Muscle layer of duodenum (tissue), 2 donors: Measurements from ENCODE around the gene LDAF1.

Experiments used
- H3K27ac ChIP-seq: one replicate; pipeline ENCODE4 v1.7.0; 2013; ENCODE audit warnings: mild to moderate bottlenecking, low read length
- H3K27me3 ChIP-seq: one replicate; pipeline ENCODE4 v1.7.0; 2013; ENCODE audit warnings: low read depth, mild to moderate bottlenecking, control low read depth, low read length
- H3K36me3 ChIP-seq, 2 donors: one replicate each; pipeline ENCODE4 v1.7.0; 2013; ENCODE audit warnings: low read length in 2 of 2, control low read depth in 1 of 2, mild to moderate bottlenecking in 1 of 2; ENCODE audit not compliant: insufficient read depth in 2 of 2, control insufficient read depth in 1 of 2
- H3K4me1 ChIP-seq, 2 donors: one replicate each; pipeline ENCODE4 v1.7.0; 2013; ENCODE audit warnings: low read length in 2 of 2, mild to moderate bottlenecking in 2 of 2, control low read depth in 1 of 2, moderate library complexity in 1 of 2; ENCODE audit not compliant: insufficient read depth in 2 of 2, control insufficient read depth in 1 of 2
- H3K4me3 ChIP-seq, 2 donors: one replicate each; pipeline ENCODE4 v1.7.0; 2013; ENCODE audit warnings: low read length in 2 of 2, low read depth in 1 of 2, mild to moderate bottlenecking in 1 of 2
- H3K9me3 ChIP-seq, 2 donors: one replicate each; pipeline ENCODE4 v1.7.0; 2013; ENCODE audit warnings: low read length in 2 of 2, control low read depth in 1 of 2, mild to moderate bottlenecking in 1 of 2; ENCODE audit not compliant: control insufficient read depth in 1 of 2
- donor health status: healthy.

LDAF1 gene

GRCh38 chr16:21223787-21224186, 65.3 kb downstream of the LDAF1 start:
- Histone ChIP-seq H3K4me1 (no peaks in the 10 kb centered on the region), H3K36me3 (no peaks in the 10 kb centered on the region), H3K27me3 (no peaks in the 10 kb centered on the region), H3K4me3 (no peak overlapping the region), H3K27ac (no peak overlapping the region), H3K9me3 (no peaks in the 10 kb centered on the region)

- Histone ChIP-seq H3K9me3 (no peaks in the 10 kb centered on the region), H3K4me1 (no peaks in the 10 kb centered on the region), H3K4me3 (no peak overlapping the region), H3K36me3 (no peaks in the 10 kb centered on the region), H3K27me3 (no peaks in the 10 kb centered on the region), H3K27ac (no peak overlapping the region)
Measured at GRCh38 chr16:21224800-21225199, 66.3 kb downstream of the LDAF1 start.

GRCh38 chr16:21226749-21227148, 68.3 kb downstream of the LDAF1 start:
- H3K27me3 ChIP-seq = no peaks in the 10 kb centered on the region
- no peaks in the 10 kb centered on the region for H3K9me3 ChIP-seq
- no peak overlapping the region for H3K27ac ChIP-seq
- no peaks in the 10 kb centered on the region for H3K4me1 ChIP-seq
- H3K4me3 ChIP-seq = no peak overlapping the region
- H3K36me3 ChIP-seq = no peaks in the 10 kb centered on the region

GRCh38 chr16:21227866-21228265, 69.4 kb downstream of the LDAF1 start:
- Histone ChIP-seq H3K27ac (no peak overlapping the region), H3K36me3 (no peaks in the 10 kb centered on the region), H3K9me3 (no peaks in the 10 kb centered on the region), H3K27me3 (no peaks in the 10 kb centered on the region), H3K4me1 (no peaks in the 10 kb centered on the region), H3K4me3 (no peak overlapping the region)

- no peaks in the 10 kb centered on the region for H3K4me1 ChIP-seq
- no peaks in the 10 kb centered on the region for H3K27me3 ChIP-seq
- H3K27ac ChIP-seq = no peak overlapping the region
- no peak overlapping the region for H3K4me3 ChIP-seq
- H3K36me3 ChIP-seq = no peaks in the 10 kb centered on the region
- no peaks in the 10 kb centered on the region for H3K9me3 ChIP-seq
Measured at GRCh38 chr16:21228361-21228872, 69.9 kb downstream of the LDAF1 start.
